Liver (tissue), 9 donors: ENCODE results near the gene ZNF680. TPM values are rescaled to one million over a fixed set of nuclear protein-coding genes. Genes with fewer than 3 reads are reported as not detected.

Experiments used
- DNase-seq: peaks from one replicate; pipeline ENCODE4 v3.0.0-alpha.2; 2017; ENCODE audit warnings: low spot score
- H3K27ac ChIP-seq, 2 donors: one replicate each; pipeline ENCODE4 v1.7.0; 2013; ENCODE audit warnings: inconsistent platforms in 2 of 2, low read length in 2 of 2, control low read depth in 1 of 2, low read depth in 1 of 2, mild to moderate bottlenecking in 1 of 2
- H3K27me3 ChIP-seq, 4 donors: one replicate each; pipeline versions ENCODE4 v1.6.1 to v1.7.0; 2013; ENCODE audit warnings: low read length in 3 of 4, inconsistent platforms in 1 of 4, mild to moderate bottlenecking in 1 of 4, moderate library complexity in 1 of 4; ENCODE audit not compliant: control insufficient read depth in 4 of 4, insufficient read depth in 4 of 4
- H3K36me3 ChIP-seq, 4 donors: one replicate each; pipeline versions ENCODE4 v1.6.1 to v1.7.0; 2013; ENCODE audit warnings: low read length in 3 of 4, mild to moderate bottlenecking in 3 of 4, low read depth in 1 of 4, moderate library complexity in 1 of 4; ENCODE audit not compliant: control insufficient read depth in 4 of 4, insufficient read depth in 3 of 4
- H3K4me1 ChIP-seq, 4 donors: one replicate each; pipeline versions ENCODE4 v1.6.1 to v1.7.0; 2013; ENCODE audit warnings: low read length in 3 of 4, mild to moderate bottlenecking in 3 of 4, moderate library complexity in 1 of 4; ENCODE audit not compliant: control insufficient read depth in 4 of 4, insufficient read depth in 4 of 4
- H3K4me3 ChIP-seq, 3 donors: one replicate each; pipeline versions ENCODE4 v1.6.1 to v1.7.0; 2013; ENCODE audit warnings: low read length in 3 of 3, control low read depth in 1 of 3, low read depth in 1 of 3, mild to moderate bottlenecking in 1 of 3
- H3K9ac ChIP-seq, 2 donors: one replicate each; pipeline ENCODE4 v1.7.0; 2013; ENCODE audit warnings: low read length in 2 of 2, mild to moderate bottlenecking in 2 of 2, moderate library complexity in 2 of 2, control low read depth in 1 of 2, low read depth in 1 of 2
- H3K9me3 ChIP-seq, 4 donors: one replicate each; pipeline versions ENCODE4 v1.6.1 to v1.7.0; 2013; ENCODE audit warnings: low read length in 3 of 4; ENCODE audit not compliant: control insufficient read depth in 4 of 4
- EGR1 ChIP-seq, 2 donors: IDR thresholded peaks; 2 replicates each; pipeline ENCODE4 v1.6.1; 2016 to 2018; ENCODE audit warnings: antibody characterized with exemption in 2 of 2, low read depth in 2 of 2
- FOXA1 ChIP-seq: IDR thresholded peaks from 2 replicates; pipeline ENCODE4 v1.6.1; 2016; ENCODE audit warnings: antibody characterized with exemption
- FOXA2 ChIP-seq: IDR thresholded peaks from 2 replicates; pipeline ENCODE4 v1.6.1; 2016; ENCODE audit warnings: antibody characterized with exemption
- GABPA ChIP-seq, 2 donors: IDR thresholded peaks in 1 of 2; conservative IDR thresholded peaks in 1 of 2; 2 replicates each; pipeline ENCODE4 v1.6.1; 2016; ENCODE audit warnings: antibody characterized with exemption in 2 of 2, mild to moderate bottlenecking in 1 of 2, moderate library complexity in 1 of 2
- HNF4A ChIP-seq, 2 donors: conservative IDR thresholded peaks; 2 replicates each; pipeline ENCODE4 v1.6.1; 2016; ENCODE audit warnings: antibody characterized with exemption in 2 of 2, mild to moderate bottlenecking in 2 of 2
- HNF4G ChIP-seq: IDR thresholded peaks from 2 replicates; pipeline ENCODE4 v1.6.1; 2016; ENCODE audit warnings: antibody characterized with exemption
- JUND ChIP-seq, 2 donors: IDR thresholded peaks; 2 replicates each; pipeline ENCODE4 v1.6.1; 2016; ENCODE audit warnings: antibody characterized with exemption in 2 of 2
- NR2F2 ChIP-seq: IDR thresholded peaks from 2 replicates; pipeline ENCODE4 v1.6.1; 2016; ENCODE audit warnings: antibody characterized with exemption
- RAD21 ChIP-seq, 2 donors: IDR thresholded peaks; 2 replicates each; pipeline ENCODE4 v1.6.1; 2016; ENCODE audit warnings: antibody characterized with exemption in 2 of 2, mild to moderate bottlenecking in 2 of 2
- RXRA ChIP-seq, 2 donors: IDR thresholded peaks; 2 replicates each; pipeline ENCODE4 v1.6.1; 2017 to 2018; ENCODE audit warnings: antibody characterized with exemption in 2 of 2, mild to moderate bottlenecking in 1 of 2
- SP1 ChIP-seq: IDR thresholded peaks from 2 replicates; pipeline ENCODE4 v1.6.1; 2018; ENCODE audit warnings: antibody characterized with exemption, mild to moderate bottlenecking
- TAF1 ChIP-seq: conservative IDR thresholded peaks from 2 replicates; pipeline ENCODE4 v1.6.1; 2016; ENCODE audit warnings: antibody characterized with exemption, mild to moderate bottlenecking
- YY1 ChIP-seq: IDR thresholded peaks from 2 replicates; pipeline ENCODE4 v1.6.1; 2016; ENCODE audit warnings: antibody characterized with exemption, mild to moderate bottlenecking
- WGBS: extraction: QIAGEN DNeasy Blood & Tissue Kit; methylation state at CpG from one replicate; pipeline ENCODE4 v1.1.7; 2013; 5-methylcytosine and 5-hydroxymethylcytosine counted together
- polyA plus RNA-seq, 2 donors: library from polyadenylated mRNA; stranded (reverse) in 1 of 2; unstranded in 1 of 2; fragments of 200-250 nt in 1 of 2; fragments of >200 nt in 1 of 2; fragmentation: Nextera tagmentation in 1 of 2; extraction: Ambion mirVana in 1 of 2; gene quantifications; one replicate each; pipeline versions ENCODE4 v1.2.1 to v1.2.3, GENCODE V29; 2013 to 2015
- total RNA-seq, 2 donors: library from RNA; depleted of rRNA; stranded (reverse); fragments of >200 nt; gene quantifications; one replicate each; pipeline ENCODE4 v1.2.3, GENCODE V29; 2014
- TF ChIP-seq, protein P1 (sequence below): IDR thresholded peaks from 2 replicates; pipeline ENCODE4 v1.6.1; 2016; ENCODE audit warnings: antibody characterized with exemption, mild to moderate bottlenecking
- TF ChIP-seq, protein P2 (sequence below): IDR thresholded peaks from 2 replicates; pipeline ENCODE4 v1.6.1; 2016; ENCODE audit warnings: antibody characterized with exemption
- TF ChIP-seq, protein P3 (sequence below): IDR thresholded peaks from 2 replicates; pipeline ENCODE4 v1.6.1; 2016; ENCODE audit warnings: antibody characterized with exemption
- TF ChIP-seq, protein P4 (sequence below): IDR thresholded peaks from 2 replicates; pipeline ENCODE4 v1.6.1; 2016; ENCODE audit warnings: antibody characterized with exemption
- TF ChIP-seq, protein P5 (sequence below): fragments of 150-350 bp; IDR thresholded peaks from 2 replicates; pipeline ENCODE4 v1.5.1; 2017; ENCODE audit warnings: improper control_type of control experiment, low read depth, low read length; ENCODE audit not compliant: missing input control
- donor health status: healthy.
- donor health status: healthy.
- donor health status: healthy.
- donor health status: healthy.
- donor health status: healthy.

The ZNF680 gene
- total and polyA plus RNA-seq, 4 donors = 3.8 to 20.8 (median 5.5) TPM

DNA sequence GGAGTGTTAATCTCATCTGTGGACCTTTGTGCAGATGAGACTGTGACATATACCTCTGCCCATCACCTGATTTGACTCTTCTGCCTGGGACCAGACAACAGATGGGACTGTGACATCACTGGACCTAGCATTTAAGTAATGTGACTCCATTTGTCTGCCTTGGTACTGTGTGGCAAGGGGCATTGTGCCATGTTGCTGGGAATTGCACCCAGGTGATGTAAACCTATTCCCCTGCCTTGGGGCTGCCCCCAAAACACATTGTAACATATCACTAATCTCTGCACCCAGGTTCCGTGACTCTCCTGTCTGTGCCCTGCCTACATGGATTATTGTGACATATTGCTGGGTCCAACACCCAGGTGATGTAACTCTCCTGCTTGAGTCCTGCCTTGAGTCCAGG lies 40.4 kb upstream of the ZNF680 start (continued):
- TF ChIP-seq RXRA (IDR thresholded peaks at IDR 0.05) = no peak
- no peak for TF ChIP-seq SP1

DNA sequence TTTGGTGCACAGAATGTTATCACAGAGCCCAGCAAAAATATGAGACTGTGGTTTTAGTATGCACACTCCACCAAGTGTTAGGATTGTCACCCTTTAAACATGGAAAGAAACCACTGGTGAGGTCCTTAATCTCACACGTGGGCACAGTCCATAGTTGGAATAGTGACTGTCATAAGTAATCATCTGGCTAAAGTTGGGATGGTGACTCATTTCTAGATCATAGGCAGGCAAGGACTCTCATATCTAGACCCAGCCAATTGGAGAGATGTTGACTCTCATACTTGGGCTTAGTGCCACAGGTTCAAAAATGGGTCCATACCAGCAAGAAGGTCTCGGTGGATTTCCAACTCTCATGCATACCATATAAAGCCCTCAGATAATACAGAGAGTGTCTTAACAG lies 39.6 kb upstream of the ZNF680 start:
- Histone ChIP-seq H3K4me3 (no peak overlapping the region), H3K9ac (no peak overlapping the region), H3K36me3 (no peaks in the 10 kb centered on the region), H3K27me3 (no peaks in the 10 kb centered on the region), H3K27ac (no peak overlapping the region), H3K9me3 (peaks cover 0 to 7% (median 1%) of the 10 kb centered on the region in 4 donors), H3K4me1 (no peaks in the 10 kb centered on the region)
- DNase-seq = no peak
- 86% methylated on average over 2 of the region's 2 CpGs for WGBS
- TF ChIP-seq, protein P1, sequence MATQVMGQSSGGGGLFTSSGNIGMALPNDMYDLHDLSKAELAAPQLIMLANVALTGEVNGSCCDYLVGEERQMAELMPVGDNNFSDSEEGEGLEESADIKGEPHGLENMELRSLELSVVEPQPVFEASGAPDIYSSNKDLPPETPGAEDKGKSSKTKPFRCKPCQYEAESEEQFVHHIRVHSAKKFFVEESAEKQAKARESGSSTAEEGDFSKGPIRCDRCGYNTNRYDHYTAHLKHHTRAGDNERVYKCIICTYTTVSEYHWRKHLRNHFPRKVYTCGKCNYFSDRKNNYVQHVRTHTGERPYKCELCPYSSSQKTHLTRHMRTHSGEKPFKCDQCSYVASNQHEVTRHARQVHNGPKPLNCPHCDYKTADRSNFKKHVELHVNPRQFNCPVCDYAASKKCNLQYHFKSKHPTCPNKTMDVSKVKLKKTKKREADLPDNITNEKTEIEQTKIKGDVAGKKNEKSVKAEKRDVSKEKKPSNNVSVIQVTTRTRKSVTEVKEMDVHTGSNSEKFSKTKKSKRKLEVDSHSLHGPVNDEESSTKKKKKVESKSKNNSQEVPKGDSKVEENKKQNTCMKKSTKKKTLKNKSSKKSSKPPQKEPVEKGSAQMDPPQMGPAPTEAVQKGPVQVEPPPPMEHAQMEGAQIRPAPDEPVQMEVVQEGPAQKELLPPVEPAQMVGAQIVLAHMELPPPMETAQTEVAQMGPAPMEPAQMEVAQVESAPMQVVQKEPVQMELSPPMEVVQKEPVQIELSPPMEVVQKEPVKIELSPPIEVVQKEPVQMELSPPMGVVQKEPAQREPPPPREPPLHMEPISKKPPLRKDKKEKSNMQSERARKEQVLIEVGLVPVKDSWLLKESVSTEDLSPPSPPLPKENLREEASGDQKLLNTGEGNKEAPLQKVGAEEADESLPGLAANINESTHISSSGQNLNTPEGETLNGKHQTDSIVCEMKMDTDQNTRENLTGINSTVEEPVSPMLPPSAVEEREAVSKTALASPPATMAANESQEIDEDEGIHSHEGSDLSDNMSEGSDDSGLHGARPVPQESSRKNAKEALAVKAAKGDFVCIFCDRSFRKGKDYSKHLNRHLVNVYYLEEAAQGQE = no peak
- TF ChIP-seq, protein P2, sequence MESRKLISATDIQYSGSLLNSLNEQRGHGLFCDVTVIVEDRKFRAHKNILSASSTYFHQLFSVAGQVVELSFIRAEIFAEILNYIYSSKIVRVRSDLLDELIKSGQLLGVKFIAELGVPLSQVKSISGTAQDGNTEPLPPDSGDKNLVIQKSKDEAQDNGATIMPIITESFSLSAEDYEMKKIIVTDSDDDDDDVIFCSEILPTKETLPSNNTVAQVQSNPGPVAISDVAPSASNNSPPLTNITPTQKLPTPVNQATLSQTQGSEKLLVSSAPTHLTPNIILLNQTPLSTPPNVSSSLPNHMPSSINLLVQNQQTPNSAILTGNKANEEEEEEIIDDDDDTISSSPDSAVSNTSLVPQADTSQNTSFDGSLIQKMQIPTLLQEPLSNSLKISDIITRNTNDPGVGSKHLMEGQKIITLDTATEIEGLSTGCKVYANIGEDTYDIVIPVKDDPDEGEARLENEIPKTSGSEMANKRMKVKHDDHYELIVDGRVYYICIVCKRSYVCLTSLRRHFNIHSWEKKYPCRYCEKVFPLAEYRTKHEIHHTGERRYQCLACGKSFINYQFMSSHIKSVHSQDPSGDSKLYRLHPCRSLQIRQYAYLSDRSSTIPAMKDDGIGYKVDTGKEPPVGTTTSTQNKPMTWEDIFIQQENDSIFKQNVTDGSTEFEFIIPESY = no peak
- TF ChIP-seq HNF4A (conservative IDR thresholded peaks at IDR 0.05) = no peak
- TF ChIP-seq TAF1 = no peak
- no peak for TF ChIP-seq GABPA (IDR thresholded peaks at IDR 0.05 in 1 of 2, conservative IDR thresholded peaks at IDR 0.05 in 1 of 2)
- TF ChIP-seq, protein P3, sequence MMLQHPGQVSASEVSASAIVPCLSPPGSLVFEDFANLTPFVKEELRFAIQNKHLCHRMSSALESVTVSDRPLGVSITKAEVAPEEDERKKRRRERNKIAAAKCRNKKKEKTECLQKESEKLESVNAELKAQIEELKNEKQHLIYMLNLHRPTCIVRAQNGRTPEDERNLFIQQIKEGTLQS = no peak
- no peak for TF ChIP-seq RAD21 (IDR thresholded peaks at IDR 0.05)
- TF ChIP-seq, protein P4, sequence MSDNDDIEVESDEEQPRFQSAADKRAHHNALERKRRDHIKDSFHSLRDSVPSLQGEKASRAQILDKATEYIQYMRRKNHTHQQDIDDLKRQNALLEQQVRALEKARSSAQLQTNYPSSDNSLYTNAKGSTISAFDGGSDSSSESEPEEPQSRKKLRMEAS = no peak
- no peak for TF ChIP-seq FOXA1
- no peak for TF ChIP-seq HNF4G
- no peak for TF ChIP-seq JUND (IDR thresholded peaks at IDR 0.05)
- no peak for TF ChIP-seq EGR1 (IDR thresholded peaks at IDR 0.05; ENCODE audit: low read depth in 2 of 2)
- TF ChIP-seq, protein P5, sequence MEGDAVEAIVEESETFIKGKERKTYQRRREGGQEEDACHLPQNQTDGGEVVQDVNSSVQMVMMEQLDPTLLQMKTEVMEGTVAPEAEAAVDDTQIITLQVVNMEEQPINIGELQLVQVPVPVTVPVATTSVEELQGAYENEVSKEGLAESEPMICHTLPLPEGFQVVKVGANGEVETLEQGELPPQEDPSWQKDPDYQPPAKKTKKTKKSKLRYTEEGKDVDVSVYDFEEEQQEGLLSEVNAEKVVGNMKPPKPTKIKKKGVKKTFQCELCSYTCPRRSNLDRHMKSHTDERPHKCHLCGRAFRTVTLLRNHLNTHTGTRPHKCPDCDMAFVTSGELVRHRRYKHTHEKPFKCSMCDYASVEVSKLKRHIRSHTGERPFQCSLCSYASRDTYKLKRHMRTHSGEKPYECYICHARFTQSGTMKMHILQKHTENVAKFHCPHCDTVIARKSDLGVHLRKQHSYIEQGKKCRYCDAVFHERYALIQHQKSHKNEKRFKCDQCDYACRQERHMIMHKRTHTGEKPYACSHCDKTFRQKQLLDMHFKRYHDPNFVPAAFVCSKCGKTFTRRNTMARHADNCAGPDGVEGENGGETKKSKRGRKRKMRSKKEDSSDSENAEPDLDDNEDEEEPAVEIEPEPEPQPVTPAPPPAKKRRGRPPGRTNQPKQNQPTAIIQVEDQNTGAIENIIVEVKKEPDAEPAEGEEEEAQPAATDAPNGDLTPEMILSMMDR = no peak
- no peak for TF ChIP-seq SP1
- TF ChIP-seq YY1 = no peak
- no peak for TF ChIP-seq NR2F2
- TF ChIP-seq RXRA (IDR thresholded peaks at IDR 0.05) = no peak
- TF ChIP-seq FOXA2 = no peak
